COLO668 (cell line): ENCODE measurements around the gene RAB11B.
"Not testable (repeated sequence)": the region's sequence is repeated elsewhere in the genome, so short reads cannot be mapped to it uniquely, and the experiment has no call there.

Experiments
- DNase-seq: peaks from one replicate; lab custom pipeline; 2025; ENCODE audit not compliant: unreplicated experiment; lab: John Stamatoyannopoulos, UW

Gene RAB11B

GRCh38 chr19:8425331-8425730 is 35.2 kb downstream of the RAB11B start:
- DNase-seq = not testable (repeated sequence)

GRCh38 chr19:8426283-8426682 is 36.1 kb downstream of the RAB11B start:
- no peak for DNase-seq

- no peak for DNase-seq
Observed at GRCh38 chr19:8429044-8429443, 38.9 kb downstream of the RAB11B start.

- DNase-seq = no peak
Observed at GRCh38 chr19:8429826-8430225, 39.7 kb downstream of the RAB11B start.

- no peak for DNase-seq
Observed at GRCh38 chr19:8430650-8431049, 40.5 kb downstream of the RAB11B start.

- DNase-seq = no peak
Observed at GRCh38 chr19:8438236-8438635, 48.1 kb downstream of the RAB11B start.

- DNase-seq = no peak
Observed at GRCh38 chr19:8441725-8442544, 51.8 kb downstream of the RAB11B start.

GRCh38 chr19:8444140-8444676 is 54.0 kb downstream of the RAB11B start:
- DNase-seq = not testable (repeated sequence)

- peak; percentile 98 for DNase-seq
Observed at GRCh38 chr19:8444677-8445487, 54.7 kb downstream of the RAB11B start, which contains the start of gene HNRNPM. TSS of gene HNRNPM (plus strand) at chr19:8444975. CDS start at chr19:8444999, 24 bp downstream.

- DNase-seq = peak; percentile 69
Observed at GRCh38 chr19:8445488-8446001, 55.4 kb downstream of the RAB11B start.

GRCh38 chr19:8446061-8446709 is 56.0 kb downstream of the RAB11B start:
- no peak for DNase-seq

- DNase-seq = no peak
Observed at GRCh38 chr19:8449830-8450229, 59.7 kb downstream of the RAB11B start.

GRCh38 chr19:8451377-8451776 is 61.2 kb downstream of the RAB11B start:
- no peak for DNase-seq

- DNase-seq = peak; percentile 20
Observed at GRCh38 chr19:8451885-8452284, 61.7 kb downstream of the RAB11B start.

GRCh38 chr19:8452446-8453123 is 62.4 kb downstream of the RAB11B start:
- DNase-seq = no peak

GRCh38 chr19:8453616-8454015 is 63.5 kb downstream of the RAB11B start:
- DNase-seq = no peak
